Bronchial epithelial cell (primary cell): ENCODE data around the gene TPTE2. TPM values are rescaled to one million over a fixed set of nuclear protein-coding genes. Genes with fewer than 3 reads are reported as not detected.
"Not testable (repeated sequence)": the region's sequence is repeated elsewhere in the genome, so short reads cannot be mapped to it uniquely, and the experiment has no call there.

Experiments
- DNase-seq: peaks from one replicate; pipeline ENCODE4 v3.0.0-alpha.2; 2010; ENCODE audit warnings: low read depth
- FAIRE-seq: peaks from 2 replicates; lab custom pipeline; 2011; peaks lifted over from hg19 to GRCh38; lab: Jason Lieb, UNC
- H3K27me3 ChIP-seq: 2 replicates; pipeline ENCODE4 v1.5.1; 2011; ENCODE audit warnings: low read length; ENCODE audit not compliant: control insufficient read depth, insufficient read depth
- H3K36me3 ChIP-seq: 2 replicates; pipeline ENCODE4 v1.5.1; 2011; ENCODE audit warnings: low read length; ENCODE audit not compliant: control insufficient read depth, insufficient read depth
- H3K4me3 ChIP-seq: 2 replicates; pipeline ENCODE4 v1.5.1; 2011; ENCODE audit warnings: mild to moderate bottlenecking, low read depth, low read length, control low read depth
- total RNA-seq: library from RNA; depleted of rRNA; stranded (reverse); fragments of >200 nt; gene quantifications from 2 replicates; pipeline ENCODE4 v1.2.1, GENCODE V29; 2014
- TF ChIP-seq, protein P1 (sequence below): IDR thresholded peaks from 2 replicates; pipeline ENCODE4 v1.5.1; 2011; ENCODE audit warnings: mild to moderate bottlenecking, moderate library complexity, low read length, control low read depth, inconsistent platforms; ENCODE audit not compliant: insufficient read depth, severe bottlenecking

Gene TPTE2
- total RNA-seq, 1 donor from 2014 or later: not detected

DNA sequence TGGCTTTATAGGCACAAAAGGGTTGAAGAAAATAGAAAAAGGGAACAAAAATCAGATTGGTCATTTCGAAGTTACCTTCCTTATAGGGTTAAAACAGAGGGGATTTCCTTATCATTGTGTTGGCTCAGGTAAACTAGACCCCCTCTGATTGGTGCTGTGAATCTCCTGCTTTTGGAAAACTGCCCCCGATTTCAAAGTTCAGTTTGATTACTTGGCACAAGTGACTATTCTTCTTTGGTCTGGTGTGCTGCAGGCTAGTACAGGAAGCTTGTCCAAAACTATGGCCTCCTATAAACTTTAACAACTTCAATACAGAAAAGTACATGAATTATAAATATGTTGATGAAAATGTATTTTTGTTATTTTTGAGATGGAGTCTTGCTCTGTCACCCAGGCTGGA, 13.9 kb upstream of the TPTE2 start:
- Histone ChIP-seq H3K4me3 (no peak overlapping the region), H3K27me3 (no peaks in the 10 kb centered on the region), H3K36me3 (no peaks in the 10 kb centered on the region)
- no peak for DNase-seq
- FAIRE-seq: no peak
- TF ChIP-seq, protein P1, sequence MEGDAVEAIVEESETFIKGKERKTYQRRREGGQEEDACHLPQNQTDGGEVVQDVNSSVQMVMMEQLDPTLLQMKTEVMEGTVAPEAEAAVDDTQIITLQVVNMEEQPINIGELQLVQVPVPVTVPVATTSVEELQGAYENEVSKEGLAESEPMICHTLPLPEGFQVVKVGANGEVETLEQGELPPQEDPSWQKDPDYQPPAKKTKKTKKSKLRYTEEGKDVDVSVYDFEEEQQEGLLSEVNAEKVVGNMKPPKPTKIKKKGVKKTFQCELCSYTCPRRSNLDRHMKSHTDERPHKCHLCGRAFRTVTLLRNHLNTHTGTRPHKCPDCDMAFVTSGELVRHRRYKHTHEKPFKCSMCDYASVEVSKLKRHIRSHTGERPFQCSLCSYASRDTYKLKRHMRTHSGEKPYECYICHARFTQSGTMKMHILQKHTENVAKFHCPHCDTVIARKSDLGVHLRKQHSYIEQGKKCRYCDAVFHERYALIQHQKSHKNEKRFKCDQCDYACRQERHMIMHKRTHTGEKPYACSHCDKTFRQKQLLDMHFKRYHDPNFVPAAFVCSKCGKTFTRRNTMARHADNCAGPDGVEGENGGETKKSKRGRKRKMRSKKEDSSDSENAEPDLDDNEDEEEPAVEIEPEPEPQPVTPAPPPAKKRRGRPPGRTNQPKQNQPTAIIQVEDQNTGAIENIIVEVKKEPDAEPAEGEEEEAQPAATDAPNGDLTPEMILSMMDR: no peak

- H3K36me3 ChIP-seq: no peaks in the 10 kb centered on the region
- H3K4me3 ChIP-seq: no peak overlapping the region
- FAIRE-seq: peak; percentile 52
- no peaks in the 10 kb centered on the region for H3K27me3 ChIP-seq
- DNase-seq: no peak
- TF ChIP-seq, protein P1: no peak
These were observed 11.9 kb upstream of the TPTE2 start for GRCh38 chr13:19573120-19573716.

DNA sequence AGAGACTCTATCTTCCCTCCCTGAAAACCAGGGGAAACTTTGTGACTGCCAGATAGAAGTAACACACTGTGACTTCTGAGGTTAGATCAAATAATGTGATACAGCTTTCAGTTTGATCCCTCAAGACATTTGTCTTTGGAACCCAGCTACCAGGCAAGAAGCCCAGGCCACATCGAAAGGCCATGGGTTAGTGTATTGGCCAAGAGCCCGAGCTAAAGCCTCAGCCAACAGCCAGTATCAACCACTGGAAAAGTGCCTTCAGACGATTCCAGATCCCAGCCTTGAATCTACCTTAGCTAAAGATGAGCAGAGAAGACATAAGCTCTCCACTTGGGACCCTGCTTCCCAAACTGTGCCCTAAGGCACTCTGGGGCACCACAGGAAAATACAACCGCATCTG, 10.9 kb upstream of the TPTE2 start:
- H3K27me3 ChIP-seq: no peaks in the 10 kb centered on the region
- no peak for FAIRE-seq
- no peaks in the 10 kb centered on the region for H3K36me3 ChIP-seq
- DNase-seq: no peak
- no peak overlapping the region for H3K4me3 ChIP-seq
- TF ChIP-seq, protein P1: no peak

GRCh38 chr13:19567820-19568534, 6.6 kb upstream of the TPTE2 start:
- no peak for FAIRE-seq
- TF ChIP-seq, protein P1: no peak
- no peaks in the 10 kb centered on the region for H3K27me3 ChIP-seq
- no peaks in the 10 kb centered on the region for H3K36me3 ChIP-seq
- DNase-seq: no peak
- no peak overlapping the region for H3K4me3 ChIP-seq

DNA sequence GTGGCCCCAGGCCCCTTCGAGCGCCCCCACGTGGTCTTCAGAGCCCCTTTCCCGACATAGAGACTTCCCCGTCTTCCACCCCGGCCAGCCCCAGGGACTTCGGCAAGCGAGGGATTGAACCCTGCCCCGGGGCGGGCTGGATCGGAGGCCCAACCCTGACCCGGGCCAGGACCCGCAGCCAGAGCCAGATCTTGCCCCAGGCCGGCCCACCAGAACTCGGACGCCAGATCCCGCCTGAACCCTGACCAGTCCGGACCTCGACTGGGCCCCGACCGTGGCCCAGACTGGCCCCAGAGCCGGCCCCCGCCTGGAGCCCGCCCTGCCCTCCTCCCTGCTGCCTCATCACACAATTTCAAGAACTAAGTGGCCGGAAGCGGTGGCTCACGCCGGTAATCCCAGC, 253 bp upstream of the TPTE2 start:
- Histone ChIP-seq H3K36me3 (no peaks in the 10 kb centered on the region), H3K27me3 (no peaks in the 10 kb centered on the region), H3K4me3 (no peak overlapping the region)
- TF ChIP-seq, protein P1: no peak
- FAIRE-seq (no peak), DNase-seq (no peak)

DNA sequence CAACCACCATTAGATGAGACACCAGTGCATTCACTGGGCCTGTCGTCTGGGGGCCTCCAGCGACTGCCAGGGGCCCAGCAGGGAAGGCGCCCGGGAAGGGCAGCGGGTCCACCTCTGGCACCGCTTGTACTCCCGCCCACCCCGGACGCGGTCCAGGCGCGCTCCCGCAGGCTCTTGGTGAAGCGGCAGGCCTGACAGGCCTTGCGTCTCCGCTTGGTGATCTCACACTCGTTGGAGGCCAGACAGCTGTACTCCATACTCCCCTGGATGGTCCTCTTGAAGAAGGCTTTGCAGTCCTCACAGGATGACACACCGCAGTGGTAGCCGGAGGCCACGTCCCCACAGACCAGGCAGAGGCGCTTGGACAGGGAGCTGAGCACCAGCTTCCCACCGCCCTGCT, 660 bp downstream of the TPTE2 start:
- H3K36me3 ChIP-seq, H3K4me3 ChIP-seq, DNase-seq, H3K27me3 ChIP-seq, FAIRE-seq: not testable (repeated sequence)

DNA sequence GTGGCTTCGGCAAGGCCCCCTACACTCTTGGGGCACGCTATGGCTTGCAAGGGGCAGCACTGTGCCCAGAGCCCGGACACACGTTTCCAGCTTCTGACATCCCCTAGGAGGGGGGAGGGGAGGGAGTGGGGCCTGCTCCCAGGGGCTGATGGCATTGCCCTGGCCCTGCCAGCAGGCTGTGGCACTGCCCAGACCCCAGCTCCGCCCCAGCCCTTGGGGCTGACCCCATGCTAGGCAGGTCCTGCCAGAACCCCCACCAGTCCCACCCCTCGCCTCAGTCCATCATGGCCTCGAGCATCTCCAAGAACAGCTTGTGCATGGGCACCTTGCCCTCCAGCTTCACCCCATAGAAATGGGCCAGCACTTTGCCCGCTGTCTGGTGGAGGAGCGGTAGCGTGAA, 1.6 kb downstream of the TPTE2 start:
- H3K36me3 ChIP-seq, H3K4me3 ChIP-seq, DNase-seq, H3K27me3 ChIP-seq, FAIRE-seq: not testable (repeated sequence)

DNA sequence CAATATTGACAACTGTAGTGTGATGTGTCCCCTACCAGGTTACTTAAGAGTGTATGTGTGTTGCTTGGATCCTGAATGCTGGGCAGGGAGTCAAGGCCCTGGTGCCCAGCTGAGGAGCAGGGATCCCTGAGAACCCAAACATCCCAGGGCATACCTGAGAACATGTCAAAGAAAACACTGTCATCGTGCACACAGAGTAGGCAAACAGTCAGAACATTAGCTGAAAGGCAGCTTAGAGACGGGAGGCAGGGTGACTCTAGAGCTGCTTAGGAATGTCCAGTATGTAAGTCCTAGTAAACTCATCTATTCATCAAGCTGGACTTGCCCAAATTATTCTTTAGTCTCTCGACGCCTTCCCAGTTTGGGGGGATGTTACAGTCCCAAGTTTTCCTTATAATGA, 4.0 kb downstream of the TPTE2 start:
- not testable (repeated sequence) for DNase-seq, H3K36me3 ChIP-seq, H3K4me3 ChIP-seq, H3K27me3 ChIP-seq, FAIRE-seq

- not testable (repeated sequence) for FAIRE-seq, H3K27me3 ChIP-seq, H3K4me3 ChIP-seq, H3K36me3 ChIP-seq
- DNase-seq: peak; percentile 5
These were observed 12.1 kb downstream of the TPTE2 start for GRCh38 chr13:19549245-19549644.
